GM12891 (cell line): ENCODE results near the gene WASL.

ENCODE experiments used
- PAX5 ChIP-seq: IDR thresholded peaks from 2 replicates; pipeline ENCODE4 v1.6.1; 2011; ENCODE audit warnings: low read length, moderate library complexity, mild to moderate bottlenecking; ENCODE audit not compliant: insufficient read depth, severe bottlenecking
- POLR2A ChIP-seq: IDR thresholded peaks from 2 replicates; pipeline ENCODE4 v1.6.1; 2011; ENCODE audit warnings: low read depth, low read length, control low read depth
- POLR2AphosphoS5 ChIP-seq: IDR thresholded peaks from 2 replicates; pipeline ENCODE4 v1.6.1; 2011; ENCODE audit warnings: low read depth, low read length, control low read depth
- POU2F2 ChIP-seq: IDR thresholded peaks from 2 replicates; pipeline ENCODE4 v1.6.1; 2011; ENCODE audit warnings: low read depth, mild to moderate bottlenecking, control low read depth, low read length, moderate library complexity
- SPI1 ChIP-seq: IDR thresholded peaks from 2 replicates; pipeline ENCODE4 v1.6.1; 2011; ENCODE audit warnings: low read depth, low read length, control low read depth
- TAF1 ChIP-seq: IDR thresholded peaks from 2 replicates; pipeline ENCODE4 v1.6.1; 2011; ENCODE audit warnings: low read depth, low read length, control low read depth

GRCh38 chr7:123754271-123754871 lies 5.6 kb upstream of the WASL start:
- TF ChIP-seq POLR2AphosphoS5 (no peak), POLR2A (no peak), TAF1 (no peak), SPI1 (no peak), POU2F2 (no peak), PAX5 (no peak)
